Colonic mucosa (tissue), 4 donors: ENCODE data around the gene CPNE7. TPM values are rescaled to one million over a fixed set of nuclear protein-coding genes. Genes with fewer than 3 reads are reported as not detected.
"Not testable (repeated sequence)": the region's sequence is repeated elsewhere in the genome, so short reads cannot be mapped to it uniquely, and the experiment has no call there.

Experiments used
- DNase-seq: peaks from one replicate; pipeline ENCODE4 v3.0.0-alpha.2; 2020
- H3K27ac ChIP-seq: fragments of 200-600 bp; one replicate; pipeline ENCODE4 v1.8.0; 2021
- H3K27me3 ChIP-seq: fragments of 200-600 bp; one replicate; pipeline ENCODE4 v1.8.0; 2021
- H3K36me3 ChIP-seq: fragments of 200-600 bp; one replicate; pipeline ENCODE4 v1.8.0; 2021
- H3K4me1 ChIP-seq: fragments of 200-600 bp; one replicate; pipeline ENCODE4 v1.8.0; 2021; ENCODE audit warnings: mild to moderate bottlenecking
- H3K4me3 ChIP-seq: fragments of 200-600 bp; one replicate; pipeline ENCODE4 v1.8.0; 2021
- H3K9ac ChIP-seq, 2 donors: one replicate each; pipeline ENCODE4 v1.7.0; 2013; ENCODE audit warnings: control low read depth in 2 of 2, low read depth in 2 of 2, low read length in 2 of 2
- H3K9me3 ChIP-seq: fragments of 200-600 bp; one replicate; pipeline ENCODE4 v1.8.0; 2021
- intact Hi-C: fragments of 100-400 bp; cut with DNase I; formaldehyde crosslinking; loops from one replicate; pipeline ENCODE4 v1.14.1; 2022
- total RNA-seq, 2 donors: library from RNA; stranded (reverse); fragmentation: NEBNext Ultra II Directional in 1 of 2; extraction: Animal tissue kit (Norgen Biotek cat#: 25700) in 1 of 2; gene quantifications; one replicate each; pipeline ENCODE4 v1.2.1, GENCODE V29; 2021
- TF ChIP-seq, protein P1 (sequence below): fragments of 200-600 bp; IDR thresholded peaks from one replicate; pipeline ENCODE4 v1.8.0; 2022; ENCODE audit warnings: antibody characterized with exemption, mild to moderate bottlenecking
- donor health status: healthy.
- donor health status: DM: no; HTN: no; CAD: no.
- donor health status: DM: no; HTN: no; CAD: no.

Gene CPNE7
- total RNA-seq, 2 donors from 2014 or later = 0.19 to 1.6 TPM

DNA sequence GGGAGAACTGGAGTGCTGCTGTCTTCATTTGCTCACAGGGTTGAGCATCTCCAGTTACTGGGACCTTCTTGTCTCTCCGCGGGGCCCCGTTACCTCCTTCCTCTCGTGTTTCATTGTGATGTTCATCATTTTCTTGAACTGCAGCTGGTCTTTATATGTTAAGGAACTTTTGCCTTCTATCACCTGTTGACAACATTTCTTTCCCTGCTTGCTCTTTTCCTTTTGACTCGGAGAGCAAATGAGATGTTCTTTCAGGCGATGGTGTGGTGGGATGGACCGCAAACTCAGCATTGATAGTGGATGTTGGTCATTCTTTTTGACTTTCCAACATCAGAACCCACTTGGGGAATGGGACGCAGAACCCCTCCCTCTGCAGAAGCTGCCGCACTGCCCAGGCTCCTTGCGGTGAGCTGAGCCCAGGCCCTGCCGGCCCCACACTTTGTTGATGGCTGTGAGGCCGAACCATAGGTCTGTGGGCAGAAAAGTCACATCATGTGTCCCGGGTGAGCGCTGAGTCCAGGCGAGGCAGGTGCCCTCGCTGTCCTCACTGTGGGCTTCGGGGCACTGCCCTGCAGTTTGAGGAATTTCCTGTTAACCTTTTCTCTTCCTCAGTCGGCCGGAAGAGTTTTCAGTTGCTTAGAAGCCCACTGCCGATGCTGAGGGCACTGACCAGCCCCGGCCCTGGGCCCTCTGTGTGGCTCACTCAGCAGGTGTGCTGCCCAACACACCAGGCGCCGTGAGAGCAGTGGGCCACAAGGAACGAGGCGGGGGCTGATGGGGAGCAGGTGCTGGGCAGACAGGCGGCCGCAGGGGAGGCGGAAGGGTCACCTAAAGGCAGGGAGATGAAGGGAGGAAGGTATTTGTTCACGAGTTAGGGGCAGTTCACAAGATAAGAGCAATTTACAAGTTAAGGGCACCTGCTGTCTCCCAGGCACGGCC, 7.6 kb upstream of the CPNE7 start:
- Histone ChIP-seq H3K4me3 (no peak overlapping the region), H3K4me1 (peaks cover 18% of the 10 kb centered on the region), H3K27ac (no peak overlapping the region), H3K27me3 (no peaks in the 10 kb centered on the region), H3K9me3 (no peaks in the 10 kb centered on the region), H3K9ac (no peak overlapping the region), H3K36me3 (peaks cover 16% of the 10 kb centered on the region)
- TF ChIP-seq, protein P1, sequence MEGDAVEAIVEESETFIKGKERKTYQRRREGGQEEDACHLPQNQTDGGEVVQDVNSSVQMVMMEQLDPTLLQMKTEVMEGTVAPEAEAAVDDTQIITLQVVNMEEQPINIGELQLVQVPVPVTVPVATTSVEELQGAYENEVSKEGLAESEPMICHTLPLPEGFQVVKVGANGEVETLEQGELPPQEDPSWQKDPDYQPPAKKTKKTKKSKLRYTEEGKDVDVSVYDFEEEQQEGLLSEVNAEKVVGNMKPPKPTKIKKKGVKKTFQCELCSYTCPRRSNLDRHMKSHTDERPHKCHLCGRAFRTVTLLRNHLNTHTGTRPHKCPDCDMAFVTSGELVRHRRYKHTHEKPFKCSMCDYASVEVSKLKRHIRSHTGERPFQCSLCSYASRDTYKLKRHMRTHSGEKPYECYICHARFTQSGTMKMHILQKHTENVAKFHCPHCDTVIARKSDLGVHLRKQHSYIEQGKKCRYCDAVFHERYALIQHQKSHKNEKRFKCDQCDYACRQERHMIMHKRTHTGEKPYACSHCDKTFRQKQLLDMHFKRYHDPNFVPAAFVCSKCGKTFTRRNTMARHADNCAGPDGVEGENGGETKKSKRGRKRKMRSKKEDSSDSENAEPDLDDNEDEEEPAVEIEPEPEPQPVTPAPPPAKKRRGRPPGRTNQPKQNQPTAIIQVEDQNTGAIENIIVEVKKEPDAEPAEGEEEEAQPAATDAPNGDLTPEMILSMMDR = no peak
- no peak for DNase-seq
- intact Hi-C loops = no loop called here

- Histone ChIP-seq H3K27ac (no peak overlapping the region), H3K4me1 (peaks cover 17% of the 10 kb centered on the region), H3K9ac (no peak overlapping the region), H3K36me3 (no peaks in the 10 kb centered on the region), H3K4me3 (no peak overlapping the region), H3K27me3 (peaks cover 11% of the 10 kb centered on the region), H3K9me3 (no peaks in the 10 kb centered on the region)
- intact Hi-C loops = loop anchor here (10.0 kb wide), 1 partner anchor 75 kb away; no protein-coding TSS in a partner anchor
- TF ChIP-seq, protein P1 = no peak
- no peak for DNase-seq
Observed at GRCh38 chr16:89569506-89570341, 5.8 kb upstream of the CPNE7 start.

DNA sequence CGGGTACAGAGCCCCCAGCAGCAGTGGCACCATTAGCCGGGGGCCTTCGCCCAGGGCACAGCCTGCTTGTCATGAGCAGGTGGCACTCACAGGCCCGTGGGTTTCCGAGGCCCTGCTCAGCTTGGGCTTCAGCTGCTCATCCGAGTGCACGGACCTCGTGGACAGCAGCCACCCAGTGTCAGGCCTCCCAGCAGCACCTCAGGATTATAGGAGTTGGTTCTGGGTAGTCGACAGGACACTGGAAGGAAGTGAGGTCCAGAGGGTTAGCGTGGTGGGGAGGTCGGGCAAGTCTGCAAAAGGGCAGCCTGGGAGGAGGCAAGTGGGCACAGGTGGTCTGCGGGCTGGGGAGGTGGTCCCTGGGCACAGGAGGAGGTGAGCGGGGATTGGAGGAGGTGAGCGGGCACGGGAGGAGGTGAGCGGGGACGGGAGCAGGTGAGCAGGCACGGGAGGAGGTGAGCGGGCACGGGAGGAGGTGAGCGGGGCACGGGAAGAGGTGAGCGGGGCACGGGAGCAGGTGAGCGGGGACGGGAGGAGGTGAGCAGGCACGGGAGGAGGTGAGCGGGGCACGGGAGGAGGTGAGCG, 5.1 kb upstream of the CPNE7 start:
- no peak overlapping the region for H3K27ac ChIP-seq
- H3K9me3 ChIP-seq = no peaks in the 10 kb centered on the region
- no peak overlapping the region for H3K4me3 ChIP-seq
- intact Hi-C loops = loop anchor here (10.0 kb wide), 1 partner anchor 74 kb away; no protein-coding TSS in a partner anchor
- TF ChIP-seq, protein P1 = no peak
- no peaks in the 10 kb centered on the region for H3K36me3 ChIP-seq
- peaks cover 18% of the 10 kb centered on the region for H3K27me3 ChIP-seq
- peaks cover 16% of the 10 kb centered on the region for H3K4me1 ChIP-seq
- DNase-seq = no peak
- no peak overlapping the region for H3K9ac ChIP-seq

DNA sequence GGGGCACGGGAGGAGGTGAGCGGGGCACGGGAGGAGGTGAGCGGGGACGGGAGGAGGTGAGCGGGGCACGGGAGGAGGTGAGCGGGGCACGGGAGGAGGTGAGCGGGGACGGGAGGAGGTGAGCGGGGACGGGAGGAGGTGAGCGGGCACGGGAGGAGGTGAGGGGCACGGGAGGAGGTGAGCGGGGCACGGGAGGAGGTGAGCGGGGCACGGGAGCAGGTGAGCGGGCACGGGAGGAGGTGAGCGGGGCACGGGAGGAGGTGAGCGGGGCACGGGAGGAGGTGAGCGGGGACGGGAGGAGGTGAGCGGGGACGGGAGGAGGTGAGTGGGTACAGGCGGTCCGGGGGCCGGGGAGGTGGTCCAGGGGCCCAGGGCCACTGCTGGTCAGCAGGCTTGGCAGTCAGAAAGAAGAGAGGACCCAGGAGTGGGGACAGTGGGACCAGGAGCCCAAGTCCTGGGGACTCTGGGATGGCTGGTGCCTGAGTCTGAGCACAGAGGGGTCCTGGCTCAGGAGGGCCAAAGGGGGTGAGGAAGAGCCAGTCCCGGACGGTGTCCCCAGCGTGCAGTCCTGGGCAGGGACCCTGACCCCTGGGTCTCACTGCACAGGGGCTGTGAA, 4.5 kb upstream of the CPNE7 start:
- not testable (repeated sequence) for H3K4me3 ChIP-seq
- H3K27me3 ChIP-seq = peaks cover 22% of the 10 kb centered on the region

DNA sequence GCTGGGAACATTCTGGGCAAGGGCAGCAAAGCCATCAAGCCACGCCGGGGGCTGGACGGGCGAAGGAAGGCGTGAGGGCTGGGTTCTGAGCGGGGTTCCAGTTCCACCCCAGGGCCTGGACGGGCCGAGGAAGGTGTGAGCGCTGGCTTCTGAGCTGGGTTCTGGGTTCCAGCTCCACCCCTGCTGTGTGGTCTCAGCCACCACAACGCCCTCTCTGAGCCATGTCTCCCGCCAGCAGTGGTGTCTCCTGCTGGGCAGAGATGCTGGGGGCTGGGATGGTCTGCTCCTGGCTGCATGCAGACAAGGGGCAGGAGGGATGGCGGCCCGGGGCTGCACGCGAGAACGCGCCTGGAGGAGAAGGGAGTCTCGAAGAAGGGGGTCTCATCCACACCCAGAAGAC, 3.9 kb upstream of the CPNE7 start:
- no peak for DNase-seq
- TF ChIP-seq, protein P1 = no peak
- Histone ChIP-seq H3K4me3 (no peak overlapping the region), H3K9me3 (no peaks in the 10 kb centered on the region), H3K4me1 (peaks cover 11% of the 10 kb centered on the region), H3K27me3 (peaks cover 28% of the 10 kb centered on the region), H3K9ac (no peak overlapping the region), H3K36me3 (no peaks in the 10 kb centered on the region), H3K27ac (no peak overlapping the region)
- intact Hi-C loops = loop anchor here (10.0 kb wide), 1 partner anchor 73 kb away; no protein-coding TSS in a partner anchor

More for the DNA sequence above, 4.5 kb upstream of the CPNE7 start:
- H3K4me1 ChIP-seq = peaks cover 11% of the 10 kb centered on the region
- not testable (repeated sequence) for H3K27ac ChIP-seq, H3K36me3 ChIP-seq, H3K9me3 ChIP-seq, DNase-seq, H3K9ac ChIP-seq
- intact Hi-C loops = loop anchor here (10.0 kb wide), 1 partner anchor 74 kb away; no protein-coding TSS in a partner anchor
